GM23338 (cell line): ENCODE results near the gene MPHOSPH10. TPM values are rescaled to one million over a fixed set of nuclear protein-coding genes. Genes with fewer than 3 reads are reported as not detected.

ENCODE experiments used
- ATAC-seq: fragments of 200-7000 bp; cut with Tn5 transposase; 3 replicates; pipeline ENCODE4 v1.9.1; 2020
- DNase-seq: peaks from one replicate; pipeline ENCODE4 v3.0.0-alpha.2; 2015; ENCODE audit warnings: low spot score
- H2AFZ ChIP-seq: fragments of 200-600 bp; sonication (generic); 2 replicates; pipeline ENCODE4 v1.8.0; 2016; ENCODE audit warnings: antibody characterized with exemption, mild to moderate bottlenecking, moderate library complexity
- H3F3A ChIP-seq: fragments of 200-600 bp; sonication (generic); replicated peaks from 2 replicates; pipeline ENCODE4 v1.8.0; 2017; ENCODE audit warnings: antibody characterized with exemption, mixed run types, low read depth
- H3K27ac ChIP-seq: fragments of 200-600 bp; sonication (generic); 2 replicates; pipeline ENCODE4 v1.6.1; 2016; ENCODE audit warnings: low read depth
- H3K27me3 ChIP-seq: fragments of 200-600 bp; sonication (generic); 2 replicates; pipeline ENCODE4 v1.8.0; 2016; ENCODE audit warnings: mild to moderate bottlenecking, mixed run types, moderate library complexity; ENCODE audit not compliant: insufficient read depth
- H3K36me3 ChIP-seq: fragments of 200-600 bp; sonication (generic); 2 replicates; pipeline ENCODE4 v1.8.0; 2016; ENCODE audit warnings: mild to moderate bottlenecking; ENCODE audit not compliant: insufficient read depth
- H3K4me1 ChIP-seq: fragments of 200-600 bp; sonication (generic); 2 replicates; pipeline ENCODE4 v1.8.0; 2016; ENCODE audit warnings: mild to moderate bottlenecking, moderate library complexity; ENCODE audit not compliant: insufficient read depth
- H3K4me2 ChIP-seq: fragments of 200-600 bp; sonication (generic); 2 replicates; pipeline ENCODE4 v1.7.1; 2017; ENCODE audit warnings: mixed run types
- H3K4me3 ChIP-seq: fragments of 200-600 bp; sonication (generic); 2 replicates; pipeline ENCODE4 v1.6.1; 2016; ENCODE audit warnings: mixed run types
- H3K79me2 ChIP-seq: fragments of 200-600 bp; sonication (generic); replicated peaks from 2 replicates; pipeline ENCODE4 v1.8.0; 2017; ENCODE audit warnings: mild to moderate bottlenecking; ENCODE audit not compliant: insufficient read depth
- H3K9me2 ChIP-seq: fragments of 200-600 bp; sonication (generic); 2 replicates; pipeline ENCODE4 v1.8.0; 2017; ENCODE audit not compliant: insufficient read depth
- H4K20me1 ChIP-seq: fragments of 200-600 bp; sonication (generic); replicated peaks from 2 replicates; pipeline ENCODE4 v1.8.0; 2017; ENCODE audit warnings: mild to moderate bottlenecking; ENCODE audit not compliant: insufficient read depth
- H3K27ac Mint-ChIP-seq: 2 replicates; pipeline ENCODE4 v1.8.0; 2020; ENCODE audit warnings: inconsistent platforms, mild to moderate bottlenecking, moderate library complexity, mixed read lengths
- H3K27me3 Mint-ChIP-seq: 3 replicates; pipeline ENCODE4 v1.8.0; 2022; ENCODE audit warnings: low read depth, mild to moderate bottlenecking, moderate library complexity, mixed read lengths, inconsistent platforms; ENCODE audit not compliant: insufficient read depth, poor library complexity
- H3K36me3 Mint-ChIP-seq: 3 replicates; pipeline ENCODE4 v1.8.0; 2021; ENCODE audit warnings: low read depth, mild to moderate bottlenecking, inconsistent platforms, moderate library complexity, mixed read lengths
- H3K4me1 Mint-ChIP-seq: 3 replicates; pipeline ENCODE4 v1.8.0; 2020; ENCODE audit warnings: mild to moderate bottlenecking, inconsistent platforms, mixed read lengths
- H3K4me3 Mint-ChIP-seq: 3 replicates; pipeline ENCODE4 v1.8.0; 2021; ENCODE audit warnings: moderate library complexity, mild to moderate bottlenecking, inconsistent platforms, mixed read lengths
- H3K9me3 Mint-ChIP-seq: 3 replicates; pipeline ENCODE4 v1.8.0; 2020; ENCODE audit warnings: moderate library complexity, mild to moderate bottlenecking, inconsistent platforms, mixed read lengths
- CTCF ChIP-seq, 2 experiments: fragments of 200-600 bp in 1 of 2; sonication (generic) in 1 of 2; conservative IDR thresholded peaks; 2 replicates each; pipeline versions ENCODE4 v1.5.1 to v1.6.1; 2016 to 2017; ENCODE audit warnings: antibody characterized with exemption in 2 of 2, low read depth in 2 of 2, mild to moderate bottlenecking in 2 of 2, moderate library complexity in 1 of 2
- EZH2phosphoT487 ChIP-seq: fragments of 200-600 bp; sonication (generic); IDR thresholded peaks from one replicate; pipeline ENCODE4 v1.8.1; 2018; ENCODE audit warnings: antibody characterized with exemption; ENCODE audit not compliant: unreplicated experiment
- POLR2AphosphoS5 ChIP-seq: IDR thresholded peaks from 2 replicates; pipeline ENCODE4 v1.6.1; 2016; ENCODE audit warnings: antibody characterized with exemption, low read depth
- STAT1 ChIP-seq: IDR thresholded peaks from one replicate; pipeline ENCODE4 v1.6.1; 2016; ENCODE audit warnings: antibody characterized with exemption; ENCODE audit not compliant: unreplicated experiment
- ZNF114 ChIP-seq: fragments of 250-450 bp; sonication (Bioruptor Pico); IDR thresholded peaks from 2 replicates; pipeline ENCODE4 v1.5.0; 2020; ENCODE audit warnings: mild to moderate bottlenecking, moderate library complexity
- ZNF462 ChIP-seq: fragments of 250-450 bp; sonication (Bioruptor Pico); IDR thresholded peaks from 2 replicates; pipeline ENCODE4 v1.5.0; 2020; ENCODE audit warnings: mild to moderate bottlenecking, moderate library complexity
- polyA plus RNA-seq: library from polyadenylated mRNA; unstranded; fragments of >200 nt; fragmentation: Nextera tagmentation; extraction: Ambion mirVana; gene quantifications from 2 replicates; pipeline ENCODE4 v1.2.1, GENCODE V29; 2016
- total RNA-seq: library from RNA; depleted of rRNA; stranded (reverse); fragments of >200 nt; shearing (Covaris generic); gene quantifications from 2 replicates; pipeline ENCODE4 v1.2.3, GENCODE V29; 2014
- TF ChIP-seq, protein P1 (sequence below): IDR thresholded peaks from one replicate; pipeline ENCODE4 v1.6.1; 2018; ENCODE audit warnings: antibody characterized with exemption; ENCODE audit not compliant: unreplicated experiment

MPHOSPH10 gene
- total and polyA plus RNA-seq, 2 experiments from 2014 or later: 23.8 to 64.8 TPM

GRCh38 chr2:71150082-71150816 is 19.8 kb downstream of the MPHOSPH10 start:
- H3K9me3 Mint-ChIP-seq: no peaks in the 10 kb centered on the region

More at GRCh38 chr2:71150082-71150816, 19.8 kb downstream of the MPHOSPH10 start:
- no peaks in the 10 kb centered on the region for H3K9me2 ChIP-seq
- DNase-seq (peak; percentile 11), ATAC-seq (peak; percentile 28)
- no peak overlapping the region for H3K27ac Mint-ChIP-seq
- peaks cover 43% of the 10 kb centered on the region for H3K36me3 ChIP-seq
- no peak overlapping the region for H2AFZ ChIP-seq
- H3K79me2 ChIP-seq: no peaks in the 10 kb centered on the region
- no peaks in the 10 kb centered on the region for H3K4me1 ChIP-seq
- H3K27ac ChIP-seq: no peak overlapping the region
- H3K27me3 Mint-ChIP-seq: peaks cover 8% of the 10 kb centered on the region
- 0 out of 2 replicates have a peak, but pooled peaks cover 5% of the 10 kb centered on the region for H3F3A ChIP-seq
- TF ChIP-seq ZNF114 (CRISPR knock-in tag): no peak
- peak in 1 of 2 experiments; percentile 16; a peak in 2 of 4 replicates for TF ChIP-seq CTCF (conservative IDR thresholded peaks at IDR 0.05; ENCODE audit: low read depth in 2 of 2)
- no peak for TF ChIP-seq POLR2AphosphoS5
- TF ChIP-seq EZH2phosphoT487: no peak
- TF ChIP-seq, protein P1, sequence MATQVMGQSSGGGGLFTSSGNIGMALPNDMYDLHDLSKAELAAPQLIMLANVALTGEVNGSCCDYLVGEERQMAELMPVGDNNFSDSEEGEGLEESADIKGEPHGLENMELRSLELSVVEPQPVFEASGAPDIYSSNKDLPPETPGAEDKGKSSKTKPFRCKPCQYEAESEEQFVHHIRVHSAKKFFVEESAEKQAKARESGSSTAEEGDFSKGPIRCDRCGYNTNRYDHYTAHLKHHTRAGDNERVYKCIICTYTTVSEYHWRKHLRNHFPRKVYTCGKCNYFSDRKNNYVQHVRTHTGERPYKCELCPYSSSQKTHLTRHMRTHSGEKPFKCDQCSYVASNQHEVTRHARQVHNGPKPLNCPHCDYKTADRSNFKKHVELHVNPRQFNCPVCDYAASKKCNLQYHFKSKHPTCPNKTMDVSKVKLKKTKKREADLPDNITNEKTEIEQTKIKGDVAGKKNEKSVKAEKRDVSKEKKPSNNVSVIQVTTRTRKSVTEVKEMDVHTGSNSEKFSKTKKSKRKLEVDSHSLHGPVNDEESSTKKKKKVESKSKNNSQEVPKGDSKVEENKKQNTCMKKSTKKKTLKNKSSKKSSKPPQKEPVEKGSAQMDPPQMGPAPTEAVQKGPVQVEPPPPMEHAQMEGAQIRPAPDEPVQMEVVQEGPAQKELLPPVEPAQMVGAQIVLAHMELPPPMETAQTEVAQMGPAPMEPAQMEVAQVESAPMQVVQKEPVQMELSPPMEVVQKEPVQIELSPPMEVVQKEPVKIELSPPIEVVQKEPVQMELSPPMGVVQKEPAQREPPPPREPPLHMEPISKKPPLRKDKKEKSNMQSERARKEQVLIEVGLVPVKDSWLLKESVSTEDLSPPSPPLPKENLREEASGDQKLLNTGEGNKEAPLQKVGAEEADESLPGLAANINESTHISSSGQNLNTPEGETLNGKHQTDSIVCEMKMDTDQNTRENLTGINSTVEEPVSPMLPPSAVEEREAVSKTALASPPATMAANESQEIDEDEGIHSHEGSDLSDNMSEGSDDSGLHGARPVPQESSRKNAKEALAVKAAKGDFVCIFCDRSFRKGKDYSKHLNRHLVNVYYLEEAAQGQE: no peak
- TF ChIP-seq STAT1: no peak
- TF ChIP-seq ZNF462 (CRISPR knock-in tag): no peak
- H3K4me2 ChIP-seq: no peak overlapping the region
- H3K4me1 Mint-ChIP-seq: peaks cover 4% of the 10 kb centered on the region; the same call in 2 of the 3 replicates
- H4K20me1 ChIP-seq: peaks cover 6% of the 10 kb centered on the region; the same call in 1 of the 2 replicates
- peaks cover 45% of the 10 kb centered on the region for H3K36me3 Mint-ChIP-seq
- H3K4me3 Mint-ChIP-seq: no peak overlapping the region
- H3K4me3 ChIP-seq: no peak overlapping the region
- H3K27me3 ChIP-seq: no peaks in the 10 kb centered on the region
